K562 (cell line): Measurements from ENCODE around the gene BAK1. TPM values are rescaled to one million over a fixed set of nuclear protein-coding genes. Genes with fewer than 3 reads are reported as not detected.

Experiments used
- CHCHD3 ChIP-seq: fragments of 250-450 bp; sonication (Bioruptor Pico); IDR thresholded peaks from 2 replicates; pipeline ENCODE4 v2.1.2; 2022; ENCODE audit warnings: mild to moderate bottlenecking
- ETV1 ChIP-seq: fragments of 450-650 bp; conservative IDR thresholded peaks from 2 replicates; pipeline ENCODE4 v1.6.1; 2016; ENCODE audit warnings: missing genetic modification characterization, control low read depth, low read depth, missing compliant biosample characterization
- FOSL1 ChIP-seq: fragments of 200-800 bp; sonication (Bioruptor generic); conservative IDR thresholded peaks from 2 replicates; pipeline ENCODE4 v1.6.1; 2016; ENCODE audit warnings: missing genetic modification characterization, missing compliant biosample characterization
- HOXB6 ChIP-seq: fragments of 250-450 bp; sonication (Bioruptor Pico); IDR thresholded peaks from 2 replicates; pipeline ENCODE4 v1.5.1; 2022; ENCODE audit warnings: mild to moderate bottlenecking, borderline replicate concordance
- KAT7 ChIP-seq: sonication (generic); formaldehyde crosslinking; IDR thresholded peaks from 2 replicates; pipeline ENCODE4 v1.8.0; 2022; ENCODE audit warnings: missing genetic modification reagents, mild to moderate bottlenecking, borderline replicate concordance
- L3MBTL2 ChIP-seq: fragments of 450-650 bp; IDR thresholded peaks from 2 replicates; pipeline ENCODE4 v1.6.1; 2016; ENCODE audit warnings: mild to moderate bottlenecking, moderate library complexity
- PHTF2 ChIP-seq: fragments of 250-450 bp; sonication (Bioruptor Pico); IDR thresholded peaks from 2 replicates; pipeline ENCODE4 v1.5.0; 2021; ENCODE audit warnings: mild to moderate bottlenecking
- REST ChIP-seq, 2 experiments: fragments of 450-650 bp; formaldehyde crosslinking in 1 of 2; IDR thresholded peaks; 2 replicates each; pipeline versions ENCODE4 v1.4.0 to v1.6.1; 2014 to 2020; ENCODE audit warnings: mild to moderate bottlenecking in 2 of 2, borderline replicate concordance in 1 of 2, low read depth in 1 of 2
- SIN3A ChIP-seq, 2 experiments: fragments of 150-350 bp in 1 of 2; IDR thresholded peaks; 2 replicates each; pipeline ENCODE4 v1.6.1; 2011 to 2016; ENCODE audit warnings: borderline replicate concordance in 2 of 2, low read depth in 2 of 2, low read length in 2 of 2, mild to moderate bottlenecking in 2 of 2, moderate library complexity in 2 of 2; ENCODE audit not compliant: control insufficient read depth in 1 of 2
- U2AF1 ChIP-seq: fragments of 200-400 bp; formaldehyde crosslinking; optimal IDR thresholded peaks from 2 replicates; pipeline ENCODE3; 2017; ENCODE audit warnings: mild to moderate bottlenecking, low read depth, low read length, moderate library complexity
- XRCC4 ChIP-seq: IDR thresholded peaks from one replicate; pipeline ENCODE4 v1.6.1; 2011; ENCODE audit not compliant: insufficient read depth, insufficient read length; ENCODE audit errors: extremely low read depth
- ZNF780A ChIP-seq: fragments of 250-450 bp; sonication (Bioruptor Pico); IDR thresholded peaks from 2 replicates; pipeline ENCODE4 v1.5.0; 2021; ENCODE audit warnings: mild to moderate bottlenecking
- ZNF830 ChIP-seq: fragments of 250-450 bp; sonication (Bioruptor Pico); IDR thresholded peaks from 2 replicates; pipeline ENCODE4 v1.5.0; 2021; ENCODE audit warnings: mild to moderate bottlenecking
- polyA plus RNA-seq, 8 experiments: library from polyadenylated mRNA; depleted of rRNA in 4 of 8; stranded (reverse) in 5 of 8; unstranded in 3 of 8; fragments of >200 nt; fragmentation: Nextera tagmentation in 2 of 8; fragmentation: Illumina TruSeq in 1 of 8; extraction: Ambion mirVana in 2 of 8; extraction: Trizol in 1 of 8; gene quantifications; 2 replicates each; pipeline versions ENCODE4 v1.2.1 to v1.2.3, GENCODE V29; 2011 to 2014; ENCODE audit warnings: inconsistent platforms in 1 of 8, missing spikeins in 1 of 8
- total RNA-seq, 7 experiments: library from RNA; depleted of rRNA in 6 of 7; stranded (reverse); fragments of >200 nt in 6 of 7; fragmentation: Illumina TruSeq in 2 of 7; extraction: Trizol in 2 of 7; gene quantifications; 2 replicates each; pipeline versions ENCODE4 v1.2.1 to v1.2.3, GENCODE V29; 2011 to 2021; ENCODE audit warnings: low replicate concordance in 1 of 7
- TF ChIP-seq, protein P1 (sequence below): IDR thresholded peaks from 2 replicates; pipeline ENCODE4 v1.6.1; 2011; ENCODE audit not compliant: insufficient read length; ENCODE audit errors: extremely low read depth
- TF ChIP-seq, protein P2 (sequence below): fragments of 250-450 bp; sonication (Bioruptor Pico); IDR thresholded peaks from 2 replicates; pipeline ENCODE4 v1.9.0; 2021; ENCODE audit warnings: mild to moderate bottlenecking, inconsistent platforms

The BAK1 gene
- total and polyA plus RNA-seq, 9 of the 15 experiments (the other 6 are each of a cell fraction or from before 2014, with no cell fraction given) = 5.4 to 30.7 (median 18.9) TPM

GRCh38 chr6:33589731-33590530 is 9.9 kb upstream of the BAK1 start (continued):
- peak; percentile 100 for TF ChIP-seq FOSL1 (tag)
- TF ChIP-seq KAT7 = no peak
- no peak for TF ChIP-seq SIN3A (IDR thresholded peaks at IDR 0.05; ENCODE audit: borderline replicate concordance in 2 of 2, control insufficient read depth in 1 of 2, low read depth in 2 of 2, low read length in 2 of 2)
- no peak for TF ChIP-seq HOXB6 (CRISPR knock-in tag)
- TF ChIP-seq CHCHD3 (CRISPR knock-in tag) = no peak
- TF ChIP-seq PHTF2 (CRISPR knock-in tag) = no peak
- 0 out of 2 replicates have a peak, but pooled peaks have one; percentile 14 for TF ChIP-seq ETV1
- no peak for TF ChIP-seq XRCC4
- TF ChIP-seq U2AF1 = no peak
- no peak for TF ChIP-seq ZNF830
- TF ChIP-seq ZNF780A (CRISPR knock-in tag) = no peak
- no peak; the same call in 1 of the 2 replicates for TF ChIP-seq L3MBTL2
- TF ChIP-seq, protein P1, sequence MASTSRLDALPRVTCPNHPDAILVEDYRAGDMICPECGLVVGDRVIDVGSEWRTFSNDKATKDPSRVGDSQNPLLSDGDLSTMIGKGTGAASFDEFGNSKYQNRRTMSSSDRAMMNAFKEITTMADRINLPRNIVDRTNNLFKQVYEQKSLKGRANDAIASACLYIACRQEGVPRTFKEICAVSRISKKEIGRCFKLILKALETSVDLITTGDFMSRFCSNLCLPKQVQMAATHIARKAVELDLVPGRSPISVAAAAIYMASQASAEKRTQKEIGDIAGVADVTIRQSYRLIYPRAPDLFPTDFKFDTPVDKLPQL = no peak
- TF ChIP-seq, protein P2, sequence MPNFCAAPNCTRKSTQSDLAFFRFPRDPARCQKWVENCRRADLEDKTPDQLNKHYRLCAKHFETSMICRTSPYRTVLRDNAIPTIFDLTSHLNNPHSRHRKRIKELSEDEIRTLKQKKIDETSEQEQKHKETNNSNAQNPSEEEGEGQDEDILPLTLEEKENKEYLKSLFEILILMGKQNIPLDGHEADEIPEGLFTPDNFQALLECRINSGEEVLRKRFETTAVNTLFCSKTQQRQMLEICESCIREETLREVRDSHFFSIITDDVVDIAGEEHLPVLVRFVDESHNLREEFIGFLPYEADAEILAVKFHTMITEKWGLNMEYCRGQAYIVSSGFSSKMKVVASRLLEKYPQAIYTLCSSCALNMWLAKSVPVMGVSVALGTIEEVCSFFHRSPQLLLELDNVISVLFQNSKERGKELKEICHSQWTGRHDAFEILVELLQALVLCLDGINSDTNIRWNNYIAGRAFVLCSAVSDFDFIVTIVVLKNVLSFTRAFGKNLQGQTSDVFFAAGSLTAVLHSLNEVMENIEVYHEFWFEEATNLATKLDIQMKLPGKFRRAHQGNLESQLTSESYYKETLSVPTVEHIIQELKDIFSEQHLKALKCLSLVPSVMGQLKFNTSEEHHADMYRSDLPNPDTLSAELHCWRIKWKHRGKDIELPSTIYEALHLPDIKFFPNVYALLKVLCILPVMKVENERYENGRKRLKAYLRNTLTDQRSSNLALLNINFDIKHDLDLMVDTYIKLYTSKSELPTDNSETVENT (CRISPR knock-in tag) = no peak
- TF ChIP-seq REST (IDR thresholded peaks at IDR 0.05; ENCODE audit: borderline replicate concordance) = peak; percentile 92
- no peak for TF ChIP-seq REST (CRISPR knock-in tag; IDR thresholded peaks at IDR 0.05; ENCODE audit: low read depth)
